Measurements from ENCODE around the gene PAOX.
A peak's percentile ranks its signal among the peaks of the same experiment; 100 is the strongest.
"Not testable (repeated sequence)": the region's sequence is repeated elsewhere in the genome, so short reads cannot be mapped to it uniquely, and the experiment has no call there.

The PAOX gene

DNA sequence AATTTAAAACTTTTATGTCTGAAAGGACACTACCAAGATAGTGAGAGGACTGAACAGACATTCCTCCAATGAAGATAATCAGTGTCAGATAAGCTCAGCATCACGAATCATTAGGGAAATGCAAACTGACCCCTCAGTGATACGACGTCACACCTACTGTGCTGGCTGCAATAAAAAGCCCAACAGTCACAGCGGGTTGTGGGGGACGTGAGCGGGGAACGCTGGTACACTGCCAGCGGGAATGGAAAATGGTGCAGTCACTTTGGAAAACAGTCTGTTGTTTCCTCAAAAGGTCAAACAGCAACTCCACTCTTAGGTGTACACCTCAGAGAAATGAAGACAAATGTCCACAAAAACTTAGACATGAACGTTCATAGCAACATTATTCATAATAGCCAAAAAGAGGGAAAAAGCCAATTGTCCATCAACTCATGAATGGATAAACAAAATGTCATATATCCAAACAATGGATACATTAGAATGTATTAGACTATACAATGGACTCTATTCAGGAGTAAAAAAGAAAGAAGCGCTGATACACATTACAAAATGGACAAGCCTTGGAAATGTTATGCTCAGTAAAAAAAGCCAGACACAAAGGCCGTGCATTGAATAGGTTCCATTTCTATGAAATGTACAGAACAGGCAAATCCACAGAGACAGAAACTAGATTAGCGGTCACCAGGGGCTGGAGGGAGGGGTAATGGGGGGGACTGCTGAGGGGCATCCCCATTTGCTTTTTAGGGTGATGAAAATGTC, 3.5 kb upstream of the PAOX start:
- DNase-seq (ENCODE audit: low read depth in 1 of 2, low spot score in 1 of 2) = no peak

DNA sequence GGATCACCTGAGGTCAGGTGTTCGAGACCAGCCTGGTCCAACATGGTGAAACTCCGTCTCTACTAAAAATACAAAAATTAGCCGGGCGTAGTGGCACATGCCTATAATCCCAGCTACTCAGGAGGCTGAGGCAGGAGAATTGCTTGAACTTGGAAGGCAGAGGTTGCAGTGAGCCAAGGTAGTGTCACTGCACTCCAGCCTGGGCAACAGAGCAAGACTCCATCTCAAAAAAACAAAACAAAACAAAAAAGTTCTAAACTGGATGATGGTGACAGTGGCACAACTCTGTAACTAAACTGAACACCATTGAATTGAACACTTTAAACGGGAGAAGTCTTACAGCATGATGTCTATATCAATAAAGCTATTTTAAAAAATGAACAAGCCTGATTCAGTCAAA, 2.9 kb upstream of the PAOX start:
- in situ Hi-C loops (cut with HindIII; ENCODE audit: low pct_unique_long_range_greater_than_20kb, low sequenced_read_pairs) = not testable (repeated sequence)

More for the DNA sequence above, 3.5 kb upstream of the PAOX start:
- in situ Hi-C loops (cut with HindIII; ENCODE audit: low pct_unique_long_range_greater_than_20kb, low sequenced_read_pairs) = no loop called here
- TF ChIP-seq JUND (IDR thresholded peaks at IDR 0.05; ENCODE audit: low read depth) = no peak

DNA sequence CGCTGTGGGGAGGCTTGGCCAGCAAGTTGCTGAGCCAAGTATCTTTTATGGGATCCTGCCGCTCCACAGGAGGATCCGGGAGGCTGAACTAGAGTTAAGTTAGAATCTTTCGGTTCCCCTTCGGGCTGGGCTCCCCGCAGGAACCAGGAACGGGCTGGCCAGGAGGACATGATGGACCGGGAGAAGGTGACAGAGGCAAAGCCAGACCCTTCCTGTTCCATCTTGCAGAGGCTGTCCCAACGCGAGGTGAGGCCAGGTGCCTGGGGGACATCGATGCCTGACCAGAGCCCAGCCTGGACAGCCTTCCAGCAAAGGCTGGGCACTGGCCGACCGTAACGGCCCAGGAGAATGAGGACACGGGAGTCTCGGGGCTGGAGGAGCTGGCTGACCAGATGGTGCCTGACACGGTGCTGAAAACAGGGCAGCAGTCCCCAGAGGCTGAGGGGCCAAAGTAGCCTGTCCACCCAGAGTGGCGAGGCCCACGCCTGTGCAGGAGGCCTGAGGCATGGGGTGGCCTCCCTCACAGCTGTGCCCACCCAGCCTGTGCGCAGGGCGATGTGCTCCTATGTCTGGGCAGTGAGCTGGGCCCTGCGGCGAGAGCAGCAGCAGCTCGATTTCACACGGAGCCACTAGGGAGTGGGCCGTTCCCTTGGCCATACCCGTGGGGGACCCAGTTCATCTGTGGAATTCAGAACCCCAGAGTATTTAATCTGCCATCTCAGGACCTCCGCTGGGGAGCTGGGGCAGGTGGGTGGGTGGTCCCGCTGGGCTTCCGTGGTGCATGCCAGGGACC, 1.8 kb upstream of the PAOX start:
- no peak for DNase-seq (ENCODE audit: low read depth in 1 of 2, low spot score in 1 of 2)
- TF ChIP-seq JUND (IDR thresholded peaks at IDR 0.05; ENCODE audit: low read depth) = no peak
- in situ Hi-C loops (cut with HindIII; ENCODE audit: low pct_unique_long_range_greater_than_20kb, low sequenced_read_pairs) = no loop called here

More for the DNA sequence above, 2.9 kb upstream of the PAOX start:
- not testable (repeated sequence) for DNase-seq (ENCODE audit: low read depth in 1 of 2, low spot score in 1 of 2)

- TF ChIP-seq JUND (IDR thresholded peaks at IDR 0.05; ENCODE audit: low read depth) = no peak
- in situ Hi-C loops (cut with HindIII; ENCODE audit: low pct_unique_long_range_greater_than_20kb, low sequenced_read_pairs) = no loop called here
- DNase-seq (ENCODE audit: low read depth in 1 of 2, low spot score in 1 of 2) = no peak
Observed at GRCh38 chr10:133377818-133378250, 1.2 kb upstream of the PAOX start.

GRCh38 chr10:133378251-133379096, 588 bp upstream of the PAOX start:
- DNase-seq (ENCODE audit: low read depth in 1 of 2, low spot score in 1 of 2) = peak; percentile 65 to 67
- in situ Hi-C loops (cut with HindIII; ENCODE audit: low pct_unique_long_range_greater_than_20kb, low sequenced_read_pairs) = no loop called here
- TF ChIP-seq JUND (IDR thresholded peaks at IDR 0.05; ENCODE audit: low read depth) = no peak

DNA sequence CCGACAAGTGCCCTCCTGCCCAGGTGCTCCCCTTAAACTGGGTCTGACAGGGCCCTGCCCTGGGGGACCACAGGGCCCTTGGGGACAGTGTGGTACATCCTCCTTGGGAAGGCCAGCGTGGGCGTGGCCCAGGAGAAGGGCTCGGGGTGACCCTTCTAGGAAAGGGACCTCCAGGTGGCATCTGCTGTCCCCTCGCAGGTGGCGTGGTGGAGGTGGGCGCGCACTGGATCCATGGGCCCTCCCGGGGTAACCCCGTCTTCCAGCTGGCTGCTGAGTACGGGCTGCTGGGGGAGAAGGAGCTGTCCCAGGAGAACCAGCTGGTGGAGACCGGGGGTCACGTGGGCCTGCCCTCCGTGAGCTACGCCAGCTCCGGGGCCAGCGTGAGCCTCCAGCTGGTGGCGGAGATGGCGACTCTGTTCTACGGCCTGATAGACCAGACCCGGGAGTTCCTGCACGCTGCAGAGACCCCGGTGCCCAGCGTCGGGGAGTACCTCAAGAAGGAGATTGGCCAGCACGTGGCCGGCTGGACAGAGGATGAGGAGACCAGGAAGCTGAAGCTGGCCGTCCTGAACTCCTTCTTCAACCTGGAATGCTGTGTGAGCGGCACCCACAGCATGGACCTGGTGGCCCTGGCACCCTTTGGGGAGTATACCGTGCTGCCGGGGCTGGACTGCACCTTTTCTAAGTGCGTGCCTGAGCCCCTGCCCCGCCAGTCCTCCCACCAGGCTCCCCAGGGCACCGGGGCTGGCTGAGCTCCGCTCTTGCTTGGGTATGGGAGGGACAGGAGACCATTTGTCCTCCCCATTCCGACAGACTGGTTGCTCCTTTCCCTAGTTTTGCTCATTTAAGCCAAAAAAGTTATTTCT, 972 bp downstream of the PAOX start:
- no peak for DNase-seq (ENCODE audit: low read depth in 1 of 2, low spot score in 1 of 2)
- in situ Hi-C loops (cut with HindIII; ENCODE audit: low pct_unique_long_range_greater_than_20kb, low sequenced_read_pairs) = no loop called here
- TF ChIP-seq JUND (IDR thresholded peaks at IDR 0.05; ENCODE audit: low read depth) = no peak

DNA sequence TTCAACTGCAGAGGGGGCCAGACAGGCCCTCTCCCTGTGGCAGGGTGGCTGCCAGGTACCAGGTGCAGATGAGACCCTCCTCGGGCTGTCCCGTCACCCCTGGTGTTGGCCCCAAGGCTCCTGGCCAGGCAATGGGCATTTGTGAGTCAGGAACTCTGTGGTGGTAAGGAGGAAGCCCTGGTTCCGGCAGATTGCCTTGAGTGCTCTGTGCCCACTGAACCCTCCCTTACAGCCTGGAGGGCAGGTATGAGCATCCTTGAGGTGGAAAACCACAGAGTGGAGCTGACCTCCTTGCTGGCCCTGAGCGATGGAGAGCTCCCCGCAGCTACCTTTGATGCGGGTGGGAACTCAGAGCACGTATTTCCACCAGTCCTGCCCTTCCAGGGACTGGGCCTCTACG, 2.0 kb downstream of the PAOX start:
- TF ChIP-seq JUND (IDR thresholded peaks at IDR 0.05; ENCODE audit: low read depth) = no peak
- in situ Hi-C loops (cut with HindIII; ENCODE audit: low pct_unique_long_range_greater_than_20kb, low sequenced_read_pairs) = no loop called here
- no peak for DNase-seq (ENCODE audit: low read depth in 1 of 2, low spot score in 1 of 2)

- DNase-seq (ENCODE audit: low read depth in 1 of 2, low spot score in 1 of 2) = no peak
- TF ChIP-seq JUND (IDR thresholded peaks at IDR 0.05; ENCODE audit: low read depth) = no peak
- in situ Hi-C loops (cut with HindIII; ENCODE audit: low pct_unique_long_range_greater_than_20kb, low sequenced_read_pairs) = no loop called here
Observed at GRCh38 chr10:133383551-133383950, 4.5 kb downstream of the PAOX start.

- DNase-seq (ENCODE audit: low read depth in 1 of 2, low spot score in 1 of 2) = no peak
- in situ Hi-C loops (cut with HindIII; ENCODE audit: low pct_unique_long_range_greater_than_20kb, low sequenced_read_pairs) = no loop called here
- TF ChIP-seq JUND (IDR thresholded peaks at IDR 0.05; ENCODE audit: low read depth) = no peak
Observed at GRCh38 chr10:133384071-133384470, 5.0 kb downstream of the PAOX start.

DNA sequence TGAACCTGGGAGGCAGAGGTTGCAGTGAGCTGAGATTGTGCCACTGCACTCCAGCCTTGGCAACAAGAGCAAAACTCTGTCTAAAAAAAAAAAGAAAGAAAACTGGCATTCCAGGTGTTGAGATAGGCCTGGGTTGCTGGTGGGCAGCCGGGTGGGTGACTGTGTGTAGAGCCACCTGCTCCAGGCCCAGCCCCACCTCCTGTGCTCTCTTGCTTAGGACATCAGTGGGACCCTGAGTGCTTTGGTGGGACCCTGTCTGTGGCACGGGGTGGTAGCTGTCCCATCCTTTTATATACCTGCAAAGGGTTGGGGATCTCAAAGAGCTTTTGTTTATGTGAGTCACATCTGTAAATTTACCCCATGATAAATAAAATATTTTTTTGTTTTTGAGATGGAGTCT, 6.2 kb downstream of the PAOX start:
- DNase-seq (ENCODE audit: low read depth in 1 of 2, low spot score in 1 of 2) = no peak
- no peak for TF ChIP-seq JUND (IDR thresholded peaks at IDR 0.05; ENCODE audit: low read depth)
- in situ Hi-C loops (cut with HindIII; ENCODE audit: low pct_unique_long_range_greater_than_20kb, low sequenced_read_pairs) = no loop called here

- in situ Hi-C loops (cut with HindIII; ENCODE audit: low pct_unique_long_range_greater_than_20kb, low sequenced_read_pairs); DNase-seq (ENCODE audit: low read depth in 1 of 2, low spot score in 1 of 2): not testable (repeated sequence)
Observed at GRCh38 chr10:133386951-133387350, 7.9 kb downstream of the PAOX start.

Data from T47D (cell line).